WTC11 (cell line): ENCODE results near the gene DCD. TPM values are rescaled to one million over a fixed set of nuclear protein-coding genes. Genes with fewer than 3 reads are reported as not detected.

Source experiments
- ATAC-seq: fragments of 200-7000 bp; cut with Tn5 transposase; 2 replicates; pipeline ENCODE4 v1.10.0; 2021; ENCODE audit warnings: mild to moderate bottlenecking, moderate library complexity
- CTCF ChIA-PET: fragments of 300-600 bp; sonication (Branson Sonifier 250); formaldehyde crosslinking; loops from one replicate; lab custom pipeline; 2021; ENCODE audit warnings: antibody characterized with exemption; lab: Charles Lee
- POLR2A ChIA-PET: fragments of 350-600 bp; sonication (Branson Sonifier 250); formaldehyde crosslinking; loops from one replicate; lab custom pipeline; 2021; ENCODE audit warnings: antibody characterized with exemption; lab: Charles Lee
- DNase-seq: peaks from one replicate; pipeline ENCODE4 v3.0.0; 2021; ENCODE audit warnings: low spot score
- H3K27ac Mint-ChIP-seq: 2 replicates; pipeline ENCODE4 v1.8.0; 2021; ENCODE audit warnings: mixed read lengths
- H3K27me3 Mint-ChIP-seq: 2 replicates; pipeline ENCODE4 v1.8.0; 2021; ENCODE audit warnings: low read depth, mild to moderate bottlenecking, moderate library complexity, mixed read lengths
- H3K36me3 Mint-ChIP-seq: 2 replicates; pipeline ENCODE4 v1.8.0; 2021; ENCODE audit warnings: mixed read lengths
- H3K4me1 Mint-ChIP-seq: 2 replicates; pipeline ENCODE4 v1.8.0; 2022; ENCODE audit warnings: mixed read lengths
- H3K4me3 Mint-ChIP-seq: 2 replicates; pipeline ENCODE4 v1.8.0; 2021; ENCODE audit warnings: mild to moderate bottlenecking, moderate library complexity, mixed read lengths
- H3K9me3 Mint-ChIP-seq: 2 replicates; pipeline ENCODE4 v1.8.0; 2021; ENCODE audit warnings: mixed read lengths
- ESRRA ChIP-seq: sonication (generic); formaldehyde crosslinking; IDR thresholded peaks from 2 replicates; pipeline ENCODE4 v1.8.1; 2022; ENCODE audit warnings: mild to moderate bottlenecking, missing genetic modification reagents, borderline replicate concordance
- FOXJ3 ChIP-seq: sonication (generic); formaldehyde crosslinking; IDR thresholded peaks from 2 replicates; pipeline ENCODE4 v1.9.0; 2021; ENCODE audit warnings: missing genetic modification reagents, mild to moderate bottlenecking, borderline replicate concordance
- FOXK1 ChIP-seq: sonication (generic); formaldehyde crosslinking; IDR thresholded peaks from 2 replicates; pipeline ENCODE4 v1.8.0; 2022; ENCODE audit warnings: mild to moderate bottlenecking, moderate library complexity, missing genetic modification reagents
- GABPB1 ChIP-seq: sonication (generic); formaldehyde crosslinking; IDR thresholded peaks from 2 replicates; pipeline ENCODE4 v1.8.1; 2023; ENCODE audit warnings: mild to moderate bottlenecking, missing genetic modification reagents
- GTF2I ChIP-seq: fragments of 250-450 bp; sonication (Bioruptor Pico); conservative IDR thresholded peaks from 2 replicates; pipeline ENCODE4 v1.4.0; 2021; ENCODE audit warnings: mild to moderate bottlenecking
- MXD4 ChIP-seq: fragments of 250-450 bp; sonication (Bioruptor Pico); IDR thresholded peaks from 2 replicates; pipeline ENCODE4 v1.8.0; 2021; ENCODE audit warnings: mild to moderate bottlenecking, moderate library complexity, borderline replicate concordance
- MYBL2 ChIP-seq: sonication (generic); formaldehyde crosslinking; IDR thresholded peaks from 2 replicates; pipeline ENCODE4 v1.8.1; 2023; ENCODE audit warnings: mild to moderate bottlenecking, moderate library complexity, missing genetic modification reagents
- NR1H2 ChIP-seq: sonication (generic); formaldehyde crosslinking; IDR thresholded peaks from 2 replicates; pipeline ENCODE4 v1.9.0; 2021; ENCODE audit warnings: mild to moderate bottlenecking, moderate library complexity, missing genetic modification reagents
- NR3C1 ChIP-seq: sonication (generic); formaldehyde crosslinking; conservative IDR thresholded peaks from 2 replicates; pipeline ENCODE4 v1.8.1; 2023; ENCODE audit warnings: low read depth, mild to moderate bottlenecking, missing genetic modification reagents
- RORB ChIP-seq: fragments of 250-450 bp; sonication (Bioruptor Pico); IDR thresholded peaks from 2 replicates; pipeline ENCODE4 v1.9.0; 2021; ENCODE audit warnings: mild to moderate bottlenecking
- SOX15 ChIP-seq: fragments of 250-450 bp; sonication (Bioruptor Pico); IDR thresholded peaks from 2 replicates; pipeline ENCODE4 v1.9.0; 2021; ENCODE audit warnings: mild to moderate bottlenecking
- ZNF232 ChIP-seq: sonication (generic); formaldehyde crosslinking; IDR thresholded peaks from 2 replicates; pipeline ENCODE4 v1.8.0; 2022; ENCODE audit warnings: mild to moderate bottlenecking, missing genetic modification reagents
- ZNF263 ChIP-seq: sonication (generic); formaldehyde crosslinking; IDR thresholded peaks from 2 replicates; pipeline ENCODE4 v1.8.1; 2022; ENCODE audit warnings: low read depth, mild to moderate bottlenecking, moderate library complexity, missing genetic modification reagents
- ZNF317 ChIP-seq: sonication (generic); formaldehyde crosslinking; IDR thresholded peaks from 2 replicates; pipeline ENCODE4 v1.8.1; 2023; ENCODE audit warnings: low read depth, mild to moderate bottlenecking, moderate library complexity, missing genetic modification reagents, borderline replicate concordance
- ZNF416 ChIP-seq: fragments of 250-450 bp; sonication (Bioruptor Pico); IDR thresholded peaks from 2 replicates; pipeline ENCODE4 v1.9.0; 2021; ENCODE audit warnings: mild to moderate bottlenecking, inconsistent platforms
- total RNA-seq: library from RNA; stranded (reverse); gene quantifications from 3 replicates; pipeline ENCODE4 v1.2.3, GENCODE V29; 2021
- TF ChIP-seq, protein P1 (sequence below): sonication (generic); formaldehyde crosslinking; conservative IDR thresholded peaks from 2 replicates; pipeline ENCODE4 v1.8.1; 2022; ENCODE audit warnings: mild to moderate bottlenecking, missing genetic modification reagents
- TF ChIP-seq, protein P2 (sequence below): fragments of 250-450 bp; sonication (Bioruptor Pico); IDR thresholded peaks from 2 replicates; pipeline ENCODE4 v1.9.0; 2021; ENCODE audit warnings: mild to moderate bottlenecking
- TF ChIP-seq, protein P3 (sequence below): sonication (generic); formaldehyde crosslinking; IDR thresholded peaks from 2 replicates; pipeline ENCODE4 v1.8.0; 2022; ENCODE audit warnings: mild to moderate bottlenecking, missing genetic modification reagents
- TF ChIP-seq, protein P4 (sequence below): fragments of 250-450 bp; sonication (Bioruptor Pico); IDR thresholded peaks from 2 replicates; pipeline ENCODE4 v1.8.0; 2021; ENCODE audit warnings: mild to moderate bottlenecking
- TF ChIP-seq, protein P5 (sequence below): fragments of 250-450 bp; sonication (Bioruptor Pico); IDR thresholded peaks from 2 replicates; pipeline ENCODE4 v1.9.0; 2021; ENCODE audit warnings: mild to moderate bottlenecking, borderline replicate concordance

Gene DCD
- total RNA-seq, 1 experiment from 2014 or later, result not detected

DNA sequence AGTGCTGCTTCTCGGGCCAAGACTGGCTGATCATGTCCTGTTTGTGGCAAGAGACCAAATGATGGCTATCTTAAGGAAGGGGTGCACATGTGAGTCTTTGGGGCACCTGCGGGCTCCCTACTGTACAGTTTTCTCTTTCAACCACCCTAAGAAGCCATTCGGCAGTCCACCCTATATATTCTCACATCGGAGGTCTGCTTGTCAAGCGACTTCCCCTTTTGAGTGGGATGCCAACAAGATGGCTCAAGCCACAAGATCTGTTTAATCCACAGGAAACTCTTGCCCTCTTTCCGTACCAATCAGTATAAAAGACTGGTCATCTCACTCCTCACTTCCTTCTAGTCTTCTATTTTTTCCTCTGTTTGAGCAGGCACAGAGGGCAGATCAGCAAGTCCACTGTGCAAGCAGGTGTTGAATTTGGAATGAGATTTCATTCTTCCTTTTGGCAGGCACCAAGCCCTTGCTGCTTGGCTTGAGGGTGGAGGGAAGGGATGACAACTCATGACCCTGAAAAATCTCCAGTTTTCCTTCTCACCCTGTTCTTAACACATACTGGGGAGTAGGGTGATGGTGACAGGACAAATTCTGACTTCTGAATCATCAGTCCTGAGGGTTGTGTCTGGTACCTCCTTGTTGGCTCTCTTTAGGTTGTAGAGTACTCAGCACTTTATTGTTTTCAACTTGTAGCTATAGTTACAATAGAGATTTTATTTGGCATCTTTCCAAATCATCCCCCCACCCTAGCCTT, 31.1 kb downstream of the DCD start (continued):
- no peak for TF ChIP-seq FOXJ3
- TF ChIP-seq SOX15 (CRISPR knock-in tag), result no peak
- TF ChIP-seq ZNF232 (CRISPR knock-in tag), result no peak
- TF ChIP-seq, protein P1, sequence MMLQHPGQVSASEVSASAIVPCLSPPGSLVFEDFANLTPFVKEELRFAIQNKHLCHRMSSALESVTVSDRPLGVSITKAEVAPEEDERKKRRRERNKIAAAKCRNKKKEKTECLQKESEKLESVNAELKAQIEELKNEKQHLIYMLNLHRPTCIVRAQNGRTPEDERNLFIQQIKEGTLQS, result no peak
- TF ChIP-seq, protein P2, sequence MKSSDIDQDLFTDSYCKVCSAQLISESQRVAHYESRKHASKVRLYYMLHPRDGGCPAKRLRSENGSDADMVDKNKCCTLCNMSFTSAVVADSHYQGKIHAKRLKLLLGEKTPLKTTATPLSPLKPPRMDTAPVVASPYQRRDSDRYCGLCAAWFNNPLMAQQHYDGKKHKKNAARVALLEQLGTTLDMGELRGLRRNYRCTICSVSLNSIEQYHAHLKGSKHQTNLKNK, result no peak
- TF ChIP-seq GTF2I (CRISPR knock-in tag), result no peak
- TF ChIP-seq, protein P3, sequence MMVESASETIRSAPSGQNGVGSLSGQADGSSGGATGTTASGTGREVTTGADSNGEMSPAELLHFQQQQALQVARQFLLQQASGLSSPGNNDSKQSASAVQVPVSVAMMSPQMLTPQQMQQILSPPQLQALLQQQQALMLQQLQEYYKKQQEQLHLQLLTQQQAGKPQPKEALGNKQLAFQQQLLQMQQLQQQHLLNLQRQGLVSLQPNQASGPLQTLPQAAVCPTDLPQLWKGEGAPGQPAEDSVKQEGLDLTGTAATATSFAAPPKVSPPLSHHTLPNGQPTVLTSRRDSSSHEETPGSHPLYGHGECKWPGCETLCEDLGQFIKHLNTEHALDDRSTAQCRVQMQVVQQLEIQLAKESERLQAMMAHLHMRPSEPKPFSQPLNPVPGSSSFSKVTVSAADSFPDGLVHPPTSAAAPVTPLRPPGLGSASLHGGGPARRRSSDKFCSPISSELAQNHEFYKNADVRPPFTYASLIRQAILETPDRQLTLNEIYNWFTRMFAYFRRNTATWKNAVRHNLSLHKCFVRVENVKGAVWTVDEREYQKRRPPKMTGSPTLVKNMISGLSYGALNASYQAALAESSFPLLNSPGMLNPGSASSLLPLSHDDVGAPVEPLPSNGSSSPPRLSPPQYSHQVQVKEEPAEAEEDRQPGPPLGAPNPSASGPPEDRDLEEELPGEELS (CRISPR knock-in tag), result no peak
- TF ChIP-seq ESRRA (CRISPR knock-in tag), result no peak
- TF ChIP-seq, all 79 proteins: peak for 0

DNA sequence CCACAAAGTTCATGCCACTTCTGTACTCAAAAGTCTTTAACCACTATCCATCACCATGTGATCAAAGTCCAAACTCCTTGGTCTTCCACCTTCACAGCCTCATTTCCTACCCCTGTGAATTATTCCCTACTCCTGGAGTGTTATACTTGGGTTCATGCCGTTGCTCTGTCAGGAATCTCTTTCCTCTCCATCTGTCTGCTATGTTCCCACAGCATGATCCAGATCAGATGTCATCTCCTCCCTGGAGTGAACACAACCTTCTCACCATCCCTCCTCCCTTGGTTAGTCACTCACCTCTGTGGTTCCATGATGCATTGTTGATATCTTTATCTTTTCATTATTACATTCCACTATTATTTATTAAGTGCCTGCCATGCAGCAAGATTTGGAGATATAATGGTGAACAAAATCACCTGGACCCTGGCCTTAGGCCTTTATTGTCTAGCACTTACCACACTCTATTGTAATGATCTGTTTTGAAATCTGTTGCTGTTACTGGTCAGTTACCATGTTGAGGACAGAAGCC, 35.9 kb downstream of the DCD start:
- TF ChIP-seq, protein P4, sequence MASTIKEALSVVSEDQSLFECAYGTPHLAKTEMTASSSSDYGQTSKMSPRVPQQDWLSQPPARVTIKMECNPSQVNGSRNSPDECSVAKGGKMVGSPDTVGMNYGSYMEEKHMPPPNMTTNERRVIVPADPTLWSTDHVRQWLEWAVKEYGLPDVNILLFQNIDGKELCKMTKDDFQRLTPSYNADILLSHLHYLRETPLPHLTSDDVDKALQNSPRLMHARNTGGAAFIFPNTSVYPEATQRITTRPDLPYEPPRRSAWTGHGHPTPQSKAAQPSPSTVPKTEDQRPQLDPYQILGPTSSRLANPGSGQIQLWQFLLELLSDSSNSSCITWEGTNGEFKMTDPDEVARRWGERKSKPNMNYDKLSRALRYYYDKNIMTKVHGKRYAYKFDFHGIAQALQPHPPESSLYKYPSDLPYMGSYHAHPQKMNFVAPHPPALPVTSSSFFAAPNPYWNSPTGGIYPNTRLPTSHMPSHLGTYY (CRISPR knock-in tag), result no peak
- TF ChIP-seq ZNF263 (CRISPR knock-in tag) (no peak), ZNF416 (CRISPR knock-in tag) (no peak), ZNF232 (CRISPR knock-in tag) (no peak), RORB (CRISPR knock-in tag) (no peak), FOXK1 (CRISPR knock-in tag) (no peak)
- TF ChIP-seq, all 79 proteins: peak for 0
- ChIA-PET CTCF (interaction anchor here (0.5 kb wide), 1 partner anchor 18 kb away, joined by 4 read pairs; no protein-coding TSS in a partner anchor), POLR2A (no interaction called here)
- no peak overlapping the region for H3K27ac Mint-ChIP-seq
- H3K36me3 Mint-ChIP-seq, result no peaks in the 10 kb centered on the region
- 0 out of 2 replicates have a peak, but pooled peaks cover 4% of the 10 kb centered on the region for H3K4me1 Mint-ChIP-seq
- DNase-seq, result no peak
- ATAC-seq, result no peak
- no peaks in the 10 kb centered on the region for H3K9me3 Mint-ChIP-seq
- H3K4me3 Mint-ChIP-seq, result no peak overlapping the region
- H3K27me3 Mint-ChIP-seq, result peaks cover 100% of the 10 kb centered on the region

DNA sequence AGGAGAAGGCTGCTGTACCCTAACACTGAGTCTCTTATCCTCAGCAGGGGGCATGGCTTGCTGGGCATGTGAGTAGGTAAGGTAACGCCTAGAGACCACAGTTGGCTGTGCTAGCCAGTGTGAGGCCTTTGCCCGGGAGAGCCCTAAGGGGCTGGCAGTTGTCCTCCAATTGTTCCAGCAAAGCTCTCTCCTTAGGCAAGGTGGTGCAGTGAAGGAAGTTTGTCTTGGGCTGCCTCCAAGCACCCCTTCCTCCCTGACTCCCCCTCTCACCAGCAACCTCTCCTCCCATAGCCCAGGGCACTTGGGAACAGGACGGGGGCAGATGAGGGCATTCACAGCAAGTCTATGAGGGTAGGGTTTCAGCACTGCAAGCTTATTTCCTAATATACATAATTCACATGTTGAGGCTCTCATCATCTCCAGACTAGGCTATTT, 36.4 kb downstream of the DCD start:
- Mint-ChIP-seq H3K4me3 (no peak overlapping the region), H3K9me3 (no peaks in the 10 kb centered on the region), H3K36me3 (no peaks in the 10 kb centered on the region), H3K4me1 (0 out of 2 replicates have a peak, but pooled peaks cover 4% of the 10 kb centered on the region), H3K27me3 (peaks cover 100% of the 10 kb centered on the region), H3K27ac (no peak overlapping the region)
- ChIA-PET POLR2A (no interaction called here), CTCF (interaction anchor here (0.5 kb wide), 1 partner anchor 17 kb away, joined by 4 read pairs; no protein-coding TSS in a partner anchor)
- ATAC-seq, result no peak
- TF ChIP-seq GABPB1 (CRISPR knock-in tag) (no peak), NR3C1 (CRISPR knock-in tag) (no peak), MYBL2 (CRISPR knock-in tag) (no peak), NR1H2 (CRISPR knock-in tag) (no peak), ZNF317 (CRISPR knock-in tag) (no peak), MXD4 (CRISPR knock-in tag) (no peak)
- TF ChIP-seq, protein P4 (CRISPR knock-in tag), result no peak
- TF ChIP-seq, protein P2, result no peak
- TF ChIP-seq, protein P5, sequence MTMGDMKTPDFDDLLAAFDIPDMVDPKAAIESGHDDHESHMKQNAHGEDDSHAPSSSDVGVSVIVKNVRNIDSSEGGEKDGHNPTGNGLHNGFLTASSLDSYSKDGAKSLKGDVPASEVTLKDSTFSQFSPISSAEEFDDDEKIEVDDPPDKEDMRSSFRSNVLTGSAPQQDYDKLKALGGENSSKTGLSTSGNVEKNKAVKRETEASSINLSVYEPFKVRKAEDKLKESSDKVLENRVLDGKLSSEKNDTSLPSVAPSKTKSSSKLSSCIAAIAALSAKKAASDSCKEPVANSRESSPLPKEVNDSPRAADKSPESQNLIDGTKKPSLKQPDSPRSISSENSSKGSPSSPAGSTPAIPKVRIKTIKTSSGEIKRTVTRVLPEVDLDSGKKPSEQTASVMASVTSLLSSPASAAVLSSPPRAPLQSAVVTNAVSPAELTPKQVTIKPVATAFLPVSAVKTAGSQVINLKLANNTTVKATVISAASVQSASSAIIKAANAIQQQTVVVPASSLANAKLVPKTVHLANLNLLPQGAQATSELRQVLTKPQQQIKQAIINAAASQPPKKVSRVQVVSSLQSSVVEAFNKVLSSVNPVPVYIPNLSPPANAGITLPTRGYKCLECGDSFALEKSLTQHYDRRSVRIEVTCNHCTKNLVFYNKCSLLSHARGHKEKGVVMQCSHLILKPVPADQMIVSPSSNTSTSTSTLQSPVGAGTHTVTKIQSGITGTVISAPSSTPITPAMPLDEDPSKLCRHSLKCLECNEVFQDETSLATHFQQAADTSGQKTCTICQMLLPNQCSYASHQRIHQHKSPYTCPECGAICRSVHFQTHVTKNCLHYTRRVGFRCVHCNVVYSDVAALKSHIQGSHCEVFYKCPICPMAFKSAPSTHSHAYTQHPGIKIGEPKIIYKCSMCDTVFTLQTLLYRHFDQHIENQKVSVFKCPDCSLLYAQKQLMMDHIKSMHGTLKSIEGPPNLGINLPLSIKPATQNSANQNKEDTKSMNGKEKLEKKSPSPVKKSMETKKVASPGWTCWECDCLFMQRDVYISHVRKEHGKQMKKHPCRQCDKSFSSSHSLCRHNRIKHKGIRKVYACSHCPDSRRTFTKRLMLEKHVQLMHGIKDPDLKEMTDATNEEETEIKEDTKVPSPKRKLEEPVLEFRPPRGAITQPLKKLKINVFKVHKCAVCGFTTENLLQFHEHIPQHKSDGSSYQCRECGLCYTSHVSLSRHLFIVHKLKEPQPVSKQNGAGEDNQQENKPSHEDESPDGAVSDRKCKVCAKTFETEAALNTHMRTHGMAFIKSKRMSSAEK, result no peak
- DNase-seq, result no peak
